Peyer's patch (tissue), 4 donors: ENCODE data around the gene PC.

Experiments used
- CTCF ChIP-seq, 6 experiments: fragments of 450-650 bp in 4 of 6; fragments of 200-600 bp in 2 of 6; sonication (generic) in 1 of 6; IDR thresholded peaks; one replicate each; pipeline ENCODE4 v1.5.1; 2017 to 2019; ENCODE audit warnings: antibody characterized with exemption in 6 of 6, mild to moderate bottlenecking in 3 of 6, moderate library complexity in 1 of 6
- POLR2A ChIP-seq, 2 donors: fragments of 450-650 bp; IDR thresholded peaks; one replicate each; pipeline ENCODE4 v1.5.1; 2017; ENCODE audit warnings: antibody characterized with exemption in 2 of 2, mild to moderate bottlenecking in 2 of 2, moderate library complexity in 2 of 2

- TF ChIP-seq CTCF (IDR thresholded peaks at IDR 0.05) (no peak), POLR2A (IDR thresholded peaks at IDR 0.05) (no peak)
These were observed 12.2 kb upstream of the PC start for GRCh38 chr11:66970371-66970806.
